ENCODE measurements around the gene PARD6A. TPM values are rescaled to one million over a fixed set of nuclear protein-coding genes. Genes with fewer than 3 reads are reported as not detected.

The PARD6A gene
- total RNA-seq, 1 donor, result 3.0 TPM

DNA sequence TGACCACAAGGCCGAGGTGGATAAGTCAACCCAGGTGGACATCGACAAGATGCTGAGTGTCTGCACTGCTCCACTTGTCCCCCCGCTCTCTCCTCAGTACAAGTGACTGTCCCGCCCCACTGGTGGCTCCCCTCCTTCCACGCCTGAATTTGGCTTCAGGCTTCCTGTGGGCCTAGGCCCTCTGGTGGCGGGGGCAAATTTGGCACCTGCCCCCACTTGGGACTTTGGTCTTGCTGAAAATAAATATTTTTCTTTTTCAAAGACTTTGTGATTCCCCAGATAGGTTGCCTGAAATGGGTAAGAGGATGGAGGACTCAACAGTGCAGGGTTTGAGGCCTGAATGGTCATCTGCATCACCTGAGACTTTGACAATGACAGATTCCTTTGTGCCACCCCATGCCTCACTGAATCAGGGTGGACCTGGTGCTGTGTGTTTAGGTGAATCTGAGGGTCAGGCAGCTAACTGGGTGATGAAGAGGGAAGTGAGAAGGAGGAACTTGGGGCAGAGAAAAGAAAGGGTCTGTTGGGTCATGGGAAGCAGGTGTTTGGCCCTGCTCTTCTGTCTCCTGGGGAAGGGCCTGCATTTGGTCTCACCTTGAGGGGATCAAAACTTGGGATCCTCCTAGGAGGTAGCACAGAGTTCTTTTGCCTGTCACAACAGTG is 7.9 kb downstream of the PARD6A start:
- Histone ChIP-seq H3K27me3 (ENCODE audit: insufficient read depth, low read length) (no peaks in the 10 kb centered on the region), H3K4me3 (ENCODE audit: low read length) (no peak overlapping the region), H3K4me1 (ENCODE audit: insufficient read depth, low read length) (peaks cover 47% of the 10 kb centered on the region), H3K9me3 (ENCODE audit: low read depth, low read length) (no peaks in the 10 kb centered on the region)

DNA sequence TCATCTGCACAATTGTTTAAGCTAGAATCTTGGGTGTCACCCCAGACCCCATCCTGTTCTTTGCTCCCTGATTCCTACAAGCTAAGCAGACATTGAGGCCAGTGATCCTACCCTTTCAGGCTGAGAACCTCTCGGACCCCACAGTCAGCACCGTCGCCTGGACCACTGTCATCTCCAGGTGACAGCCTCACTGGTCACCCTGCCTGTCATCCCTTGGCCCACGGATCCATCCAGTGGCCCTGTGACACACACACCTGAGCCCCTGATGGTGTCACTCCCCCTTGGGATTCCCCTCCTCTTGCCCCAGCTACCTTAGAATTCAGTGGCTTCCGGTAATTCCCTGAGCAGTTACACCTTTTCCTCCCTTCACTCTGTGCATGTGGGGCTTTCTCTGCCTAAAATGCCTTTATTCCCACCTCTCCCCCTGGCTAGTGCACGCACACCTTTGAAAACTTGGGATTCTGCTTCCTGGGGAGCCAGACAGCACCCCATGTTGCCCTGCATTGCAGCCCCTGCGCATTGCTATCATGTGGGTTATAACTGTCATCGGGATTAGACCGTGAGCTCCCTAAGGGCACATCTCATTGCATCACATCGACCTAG is 8.8 kb downstream of the PARD6A start:
- Histone ChIP-seq H3K4me1 (ENCODE audit: insufficient read depth, low read length) (peaks cover 55% of the 10 kb centered on the region), H3K9me3 (ENCODE audit: low read depth, low read length) (no peaks in the 10 kb centered on the region), H3K4me3 (ENCODE audit: low read length) (no peak overlapping the region), H3K27me3 (ENCODE audit: insufficient read depth, low read length) (no peaks in the 10 kb centered on the region)

DNA sequence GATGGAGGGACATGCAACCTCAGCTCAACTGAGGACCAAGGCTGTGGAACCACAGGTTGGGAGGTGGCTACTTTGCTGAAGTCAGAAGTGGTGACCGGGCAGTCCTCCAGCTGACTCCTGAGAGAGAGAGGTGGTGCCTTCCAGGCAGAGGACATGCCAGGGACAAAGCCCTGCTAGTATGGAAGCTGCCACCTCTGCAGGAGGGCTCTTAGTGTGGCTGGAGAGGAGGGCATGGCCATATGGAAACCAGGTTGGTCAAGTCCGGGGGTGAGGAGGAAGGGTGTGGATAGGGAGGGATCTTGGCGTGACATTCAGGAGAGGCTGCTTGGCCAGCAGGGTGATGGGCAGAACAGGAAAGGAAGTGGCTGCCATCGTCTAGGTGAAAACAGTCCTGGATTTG is 11.5 kb downstream of the PARD6A start:
- H3K27me3 ChIP-seq (ENCODE audit: insufficient read depth, low read length), result no peaks in the 10 kb centered on the region
- peaks cover 40% of the 10 kb centered on the region for H3K4me1 ChIP-seq (ENCODE audit: insufficient read depth, low read length)
- no peaks in the 10 kb centered on the region for H3K9me3 ChIP-seq (ENCODE audit: low read depth, low read length)
- H3K4me3 ChIP-seq (ENCODE audit: low read length), result no peak overlapping the region

DNA sequence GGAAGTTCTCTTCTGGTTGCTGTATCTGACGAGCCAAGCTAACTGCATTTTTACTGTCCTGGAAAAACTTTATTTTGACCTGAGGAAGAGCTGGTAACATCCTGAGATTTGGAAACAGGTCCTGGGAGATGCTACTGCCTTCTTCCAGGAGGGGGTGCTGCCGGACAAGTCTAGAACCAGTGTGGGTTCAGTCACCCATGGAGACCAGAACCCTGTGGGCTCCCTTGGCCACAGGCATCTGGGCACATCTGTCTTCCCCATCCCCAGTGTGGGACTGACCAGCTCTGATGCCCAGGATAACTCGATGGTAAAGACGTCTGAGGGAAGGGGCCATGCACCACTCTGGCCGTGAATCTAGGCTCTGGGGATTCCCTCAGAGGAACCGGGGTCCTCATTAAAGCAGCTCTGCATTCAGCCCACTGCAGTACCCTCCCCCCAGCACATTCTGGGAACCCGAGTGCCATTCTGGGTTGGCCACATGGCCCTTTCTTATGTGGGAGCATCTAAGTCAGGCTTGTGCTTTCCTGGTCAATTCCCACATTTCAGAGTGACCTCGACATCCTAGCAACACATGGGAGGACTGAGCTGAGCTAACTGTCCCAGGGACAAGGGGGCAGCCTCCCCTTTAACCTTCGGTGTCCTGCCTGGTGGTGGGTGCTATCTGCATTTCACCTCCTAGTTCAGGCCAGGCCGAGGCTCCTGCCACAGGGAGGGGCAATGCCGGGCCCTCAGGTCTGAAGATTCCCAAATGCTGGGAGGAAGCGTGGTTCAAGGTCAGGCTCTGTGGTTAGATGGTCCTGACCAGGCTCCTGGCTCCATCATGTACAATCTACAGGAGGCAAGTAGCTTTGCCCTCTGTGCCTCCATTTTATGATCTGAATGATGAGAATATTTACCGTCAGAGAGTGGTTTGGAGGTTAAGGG is 12.2 kb downstream of the PARD6A start:
- Histone ChIP-seq H3K4me1 (ENCODE audit: insufficient read depth, low read length) (peaks cover 33% of the 10 kb centered on the region), H3K4me3 (ENCODE audit: low read length) (no peak overlapping the region), H3K27me3 (ENCODE audit: insufficient read depth, low read length) (no peaks in the 10 kb centered on the region), H3K9me3 (ENCODE audit: low read depth, low read length) (no peaks in the 10 kb centered on the region)

DNA sequence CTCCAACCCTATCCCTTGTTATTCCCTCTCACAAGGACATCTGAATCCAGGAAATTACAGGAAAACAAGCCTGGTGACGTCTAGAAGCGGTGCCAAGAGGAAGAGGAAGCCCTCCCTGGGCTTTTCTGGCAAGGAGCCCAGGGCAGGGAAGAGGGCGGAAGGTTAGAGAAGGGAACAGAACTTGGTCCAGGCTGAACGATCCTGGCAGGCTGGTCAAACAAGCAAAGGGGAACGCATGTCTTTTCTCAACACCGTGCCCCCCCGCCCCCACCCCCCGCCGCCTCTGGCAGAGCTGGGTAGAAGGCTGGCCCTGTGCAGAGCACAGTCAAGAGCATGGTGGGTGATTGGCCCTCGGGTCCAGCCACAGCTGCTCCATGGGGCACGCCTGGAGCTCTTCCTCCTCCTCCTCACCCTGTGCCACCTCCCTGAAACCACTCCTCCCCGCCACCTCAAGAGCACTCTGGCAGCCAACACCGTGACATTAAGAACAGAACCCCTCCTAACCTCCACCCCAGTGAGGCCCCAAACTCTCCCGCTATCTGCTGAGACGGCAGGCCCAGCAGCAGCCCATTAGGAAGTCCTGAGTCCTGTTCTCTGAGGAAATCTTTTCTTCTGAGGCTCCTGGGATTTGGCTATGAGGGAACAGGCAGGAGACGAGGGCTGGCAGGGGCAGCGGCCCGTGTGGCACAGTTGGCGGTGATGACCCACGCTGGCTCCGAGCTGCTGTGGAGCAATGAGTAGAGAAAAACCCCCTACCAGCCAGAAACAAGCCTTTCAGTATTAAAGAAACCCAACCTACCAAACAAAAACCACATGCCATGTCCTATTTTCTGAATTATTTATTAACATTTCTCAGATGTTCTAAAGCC is 13.2 kb downstream of the PARD6A start:
- H3K4me1 ChIP-seq (ENCODE audit: insufficient read depth, low read length), result peaks cover 24% of the 10 kb centered on the region
- no peaks in the 10 kb centered on the region for H3K27me3 ChIP-seq (ENCODE audit: insufficient read depth, low read length)
- no peak overlapping the region for H3K4me3 ChIP-seq (ENCODE audit: low read length)
- H3K9me3 ChIP-seq (ENCODE audit: low read depth, low read length), result no peaks in the 10 kb centered on the region

DNA sequence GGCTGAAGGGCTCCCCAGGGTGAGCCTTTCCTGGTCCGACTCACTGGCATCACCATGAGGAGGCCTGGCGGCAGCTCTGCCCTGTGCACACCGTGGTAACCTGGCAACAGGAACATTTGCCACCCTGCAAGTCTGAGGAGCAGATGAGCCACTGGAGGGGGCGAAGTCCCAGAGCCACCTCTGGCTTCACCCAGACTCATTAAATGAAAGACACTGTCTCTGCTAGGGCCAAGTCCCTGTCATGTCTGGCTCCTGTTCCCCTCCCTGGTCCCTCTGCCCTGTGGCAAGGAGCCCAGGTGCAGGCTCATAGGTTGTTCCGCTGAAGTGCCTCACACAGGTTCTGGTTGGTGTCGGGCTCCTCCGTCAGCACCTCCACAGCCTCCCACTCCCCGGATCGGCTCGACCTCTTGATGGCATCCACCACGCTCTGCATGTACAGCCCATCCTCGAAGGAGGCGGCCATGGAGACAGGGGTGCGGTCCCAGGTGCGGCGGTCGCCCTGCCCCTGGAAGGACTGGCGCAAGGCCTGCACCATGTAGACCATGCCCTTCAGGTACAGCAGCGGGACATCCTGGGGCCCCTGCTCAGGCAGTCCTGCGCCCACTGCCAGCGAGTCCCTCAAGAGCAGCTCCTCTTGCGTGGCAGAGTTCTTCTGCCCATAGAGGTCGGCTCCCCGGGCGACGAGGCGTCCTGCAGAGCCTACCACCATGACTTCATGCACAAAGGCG is 14.3 kb downstream of the PARD6A start:
- H3K9me3 ChIP-seq (ENCODE audit: low read depth, low read length), result no peaks in the 10 kb centered on the region
- H3K4me1 ChIP-seq (ENCODE audit: insufficient read depth, low read length), result peaks cover 17% of the 10 kb centered on the region
- H3K27me3 ChIP-seq (ENCODE audit: insufficient read depth, low read length), result no peaks in the 10 kb centered on the region
- no peak overlapping the region for H3K4me3 ChIP-seq (ENCODE audit: low read length)

DNA sequence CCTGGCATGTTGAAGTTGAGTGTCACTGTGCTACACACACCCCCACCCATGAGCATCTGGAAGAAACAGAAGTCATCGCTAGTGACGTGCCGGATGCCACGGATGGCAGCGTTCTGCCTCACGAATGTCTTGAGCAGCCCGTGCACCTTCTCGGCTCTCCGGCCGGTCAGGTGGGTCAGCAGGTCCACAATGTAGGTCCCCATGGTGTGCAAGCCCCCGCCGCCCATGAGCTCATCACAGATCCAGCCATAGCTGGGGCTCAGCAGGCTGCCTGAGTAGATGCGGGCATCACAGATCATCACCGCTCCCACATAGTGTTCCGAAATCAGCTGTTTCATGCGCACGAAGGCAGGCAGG is 14.8 kb downstream of the PARD6A start:
- no peaks in the 10 kb centered on the region for H3K9me3 ChIP-seq (ENCODE audit: low read depth, low read length)
- peaks cover 17% of the 10 kb centered on the region for H3K4me1 ChIP-seq (ENCODE audit: insufficient read depth, low read length)
- no peak overlapping the region for H3K4me3 ChIP-seq (ENCODE audit: low read length)
- no peaks in the 10 kb centered on the region for H3K27me3 ChIP-seq (ENCODE audit: insufficient read depth, low read length)

DNA sequence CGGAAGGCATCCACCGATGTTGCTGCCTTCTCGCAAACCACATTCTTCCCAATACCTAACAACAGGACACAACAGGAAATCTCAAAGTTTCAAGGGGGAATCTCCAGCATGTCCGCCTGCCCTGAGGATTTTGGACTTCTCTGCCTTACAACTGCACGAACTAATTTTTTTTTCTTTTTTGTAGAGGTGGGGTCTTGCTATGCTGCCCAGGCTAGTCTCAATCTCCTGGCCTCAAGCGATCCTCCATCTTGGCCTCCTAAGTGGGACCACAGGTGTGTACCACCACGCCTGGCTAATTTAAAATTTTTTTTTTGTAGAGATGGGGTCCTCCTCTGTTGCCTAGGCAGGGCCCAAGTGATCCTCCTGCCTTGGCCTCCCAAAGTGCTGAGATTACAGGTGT is 15.2 kb downstream of the PARD6A start:
- Histone ChIP-seq H3K27me3 (ENCODE audit: insufficient read depth, low read length) (no peaks in the 10 kb centered on the region), H3K4me3 (ENCODE audit: low read length) (no peak overlapping the region), H3K4me1 (ENCODE audit: insufficient read depth, low read length) (peaks cover 17% of the 10 kb centered on the region), H3K9me3 (ENCODE audit: low read depth, low read length) (no peaks in the 10 kb centered on the region)

DNA sequence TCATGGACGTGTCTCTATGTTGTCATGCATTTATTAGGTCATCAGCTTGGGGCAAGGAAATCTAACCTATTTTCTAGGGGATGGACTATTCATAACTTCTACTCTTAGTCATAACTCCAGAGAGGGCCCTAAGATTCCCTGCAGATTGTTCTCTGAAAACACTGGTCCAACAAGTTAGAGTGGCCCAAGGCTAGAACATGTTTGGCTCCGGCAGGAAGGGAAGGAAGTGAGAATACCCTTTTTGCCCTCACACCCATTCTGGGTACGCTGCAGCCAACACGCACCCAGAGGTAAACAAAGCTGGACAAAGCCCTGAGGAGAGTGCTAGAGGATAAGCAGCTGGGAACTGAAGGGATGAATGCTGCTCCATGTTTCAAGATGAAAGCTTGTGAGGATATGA is 15.8 kb downstream of the PARD6A start:
- no peaks in the 10 kb centered on the region for H3K9me3 ChIP-seq (ENCODE audit: low read depth, low read length)
- H3K27me3 ChIP-seq (ENCODE audit: insufficient read depth, low read length), result no peaks in the 10 kb centered on the region
- H3K4me3 ChIP-seq (ENCODE audit: low read length), result no peak overlapping the region
- peaks cover 17% of the 10 kb centered on the region for H3K4me1 ChIP-seq (ENCODE audit: insufficient read depth, low read length)

DNA sequence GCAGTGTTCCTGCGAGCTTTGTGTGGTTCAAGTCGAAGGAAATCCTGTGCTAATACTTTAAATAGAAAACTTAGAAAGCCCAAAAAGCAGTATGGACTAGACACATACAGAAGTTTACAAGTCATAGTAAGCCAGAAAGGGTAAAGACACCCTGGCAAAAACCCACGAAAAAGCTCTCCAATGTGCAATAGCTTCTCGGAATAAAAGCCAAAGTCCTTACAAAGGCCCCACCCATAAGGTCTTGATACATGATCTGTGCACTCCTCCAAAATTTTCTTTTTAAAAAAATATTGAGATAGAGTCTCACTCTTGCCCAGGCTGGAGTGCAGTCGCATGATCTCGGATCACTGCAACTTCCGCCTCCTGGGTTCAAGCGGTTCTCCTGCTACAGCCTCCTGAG is 16.2 kb downstream of the PARD6A start:
- no peak overlapping the region for H3K4me3 ChIP-seq (ENCODE audit: low read length)
- H3K4me1 ChIP-seq (ENCODE audit: insufficient read depth, low read length), result peaks cover 17% of the 10 kb centered on the region
- H3K27me3 ChIP-seq (ENCODE audit: insufficient read depth, low read length), result no peaks in the 10 kb centered on the region
- no peaks in the 10 kb centered on the region for H3K9me3 ChIP-seq (ENCODE audit: low read depth, low read length)

DNA sequence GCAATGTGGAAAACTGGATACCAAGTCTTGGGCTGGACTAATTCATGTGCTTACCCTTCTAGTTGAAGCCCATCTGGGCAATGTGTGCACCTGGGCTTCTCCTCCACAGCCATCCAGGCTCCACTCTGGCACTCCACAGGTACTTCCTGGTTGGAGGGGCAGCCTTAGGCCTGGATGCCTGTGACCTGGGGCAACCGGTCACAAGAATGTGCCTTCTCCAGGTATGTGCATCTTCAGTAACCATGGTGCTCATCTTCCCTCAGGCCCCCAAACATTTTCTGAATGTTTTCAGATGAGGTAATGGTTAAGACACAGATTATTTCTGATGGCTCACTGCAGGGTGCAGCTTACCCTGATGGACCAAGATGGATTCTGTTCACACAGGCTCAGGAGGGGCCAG is 17.0 kb downstream of the PARD6A start:
- Histone ChIP-seq H3K9me3 (ENCODE audit: low read depth, low read length) (no peaks in the 10 kb centered on the region), H3K27me3 (ENCODE audit: insufficient read depth, low read length) (no peaks in the 10 kb centered on the region), H3K4me1 (ENCODE audit: insufficient read depth, low read length) (peaks cover 17% of the 10 kb centered on the region), H3K4me3 (ENCODE audit: low read length) (no peak overlapping the region)

DNA sequence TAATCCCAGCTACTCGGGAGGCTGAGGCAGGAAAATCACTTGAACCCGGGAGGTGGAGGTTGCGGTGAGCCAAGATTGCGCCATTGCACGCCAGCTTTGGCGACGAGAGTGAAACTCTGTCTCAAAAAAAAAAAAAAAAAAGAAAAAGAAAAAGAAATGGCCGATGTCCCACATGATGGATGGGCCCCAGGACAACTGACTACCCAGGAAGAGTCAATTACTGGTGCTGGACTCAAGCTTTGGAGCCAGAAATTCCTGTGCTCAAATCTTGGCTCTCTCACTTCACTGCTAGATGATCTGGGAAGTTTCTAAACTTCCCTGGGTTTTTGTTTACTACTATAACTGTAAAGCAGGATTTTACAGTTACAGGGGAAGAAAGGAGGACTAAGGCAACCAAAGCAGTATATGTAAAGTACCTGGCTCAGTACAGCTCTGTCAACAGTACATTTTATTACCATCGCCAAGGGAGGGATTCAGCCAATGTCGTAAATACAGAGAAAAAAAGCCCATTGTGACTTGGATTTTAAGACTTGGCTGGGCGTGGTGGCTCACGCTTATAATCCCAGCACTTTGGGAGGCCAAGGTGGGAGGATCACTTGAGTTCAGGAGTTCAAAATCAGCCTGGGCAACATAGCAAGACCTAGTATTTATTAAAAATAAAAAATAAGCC is 17.7 kb downstream of the PARD6A start:
- peaks cover 9% of the 10 kb centered on the region for H3K4me1 ChIP-seq (ENCODE audit: insufficient read depth, low read length)
- no peaks in the 10 kb centered on the region for H3K9me3 ChIP-seq (ENCODE audit: low read depth, low read length)
- no peaks in the 10 kb centered on the region for H3K27me3 ChIP-seq (ENCODE audit: insufficient read depth, low read length)
- H3K4me3 ChIP-seq (ENCODE audit: low read length), result no peak overlapping the region

DNA sequence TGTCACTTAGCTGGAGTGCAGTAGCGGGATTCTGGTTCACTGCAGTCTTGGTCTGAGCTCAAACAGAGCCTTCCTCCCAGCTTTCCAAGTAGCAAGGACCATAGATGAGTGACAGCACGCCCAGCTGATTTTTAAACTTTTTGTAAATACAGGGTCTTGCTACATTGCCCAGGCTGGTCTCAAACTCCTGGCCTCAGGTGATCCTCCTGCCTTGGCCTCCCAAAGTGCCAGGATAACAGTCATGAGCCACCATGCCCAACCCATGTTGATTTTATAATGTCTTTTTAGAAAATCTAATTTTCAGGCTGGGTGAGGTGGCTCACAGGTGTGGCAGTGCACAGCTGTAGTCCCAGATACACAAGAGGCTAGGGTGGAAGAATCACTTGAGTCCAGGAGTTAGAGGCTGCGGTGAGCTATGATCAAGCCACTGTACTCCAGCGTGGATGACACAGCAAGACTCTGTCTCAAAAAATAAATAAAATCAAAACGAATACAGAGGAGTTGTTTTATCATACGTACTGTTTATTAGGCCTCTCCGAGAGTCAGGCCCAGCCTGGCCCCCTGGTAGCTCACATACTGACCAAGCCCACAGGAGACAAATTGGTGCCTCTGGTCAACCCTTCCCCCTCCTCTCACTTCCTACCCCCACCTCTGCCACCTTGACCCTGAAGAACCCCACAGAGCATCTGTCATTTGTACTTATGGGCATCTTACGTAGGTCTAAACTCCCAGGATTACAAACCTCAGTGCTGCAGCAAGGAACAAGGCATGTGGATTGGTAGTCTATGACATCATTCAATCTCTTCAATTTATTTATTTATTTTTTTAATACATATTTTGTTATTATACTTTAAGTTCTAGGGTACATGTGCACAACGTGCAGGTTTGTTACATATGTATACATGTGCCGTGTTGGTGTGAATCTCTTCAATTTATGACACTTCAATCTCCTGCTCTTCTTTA is 19.5 kb downstream of the PARD6A start:
- Histone ChIP-seq H3K27me3 (ENCODE audit: insufficient read depth, low read length) (no peaks in the 10 kb centered on the region), H3K9me3 (ENCODE audit: low read depth, low read length) (no peaks in the 10 kb centered on the region), H3K4me3 (ENCODE audit: low read length) (no peak overlapping the region), H3K4me1 (ENCODE audit: insufficient read depth, low read length) (peaks cover 7% of the 10 kb centered on the region)

Measured in mononuclear cell (primary cell).